HUES48 (cell line): ENCODE measurements around the gene KLHL3.

Experiments used
- H3K27ac ChIP-seq: one replicate; pipeline ENCODE4 v1.7.0; 2013; ENCODE audit warnings: low read depth, low read length, inconsistent platforms
- H3K27me3 ChIP-seq: 2 replicates; pipeline ENCODE4 v1.6.1; 2013; ENCODE audit warnings: mild to moderate bottlenecking, low read length; ENCODE audit not compliant: control insufficient read depth, insufficient read depth
- H3K36me3 ChIP-seq: 2 replicates; pipeline ENCODE4 v1.6.1; 2013; ENCODE audit warnings: low read length; ENCODE audit not compliant: control insufficient read depth, insufficient read depth
- H3K4me1 ChIP-seq: 2 replicates; pipeline ENCODE4 v1.6.1; 2013; ENCODE audit warnings: mild to moderate bottlenecking, low read length; ENCODE audit not compliant: control insufficient read depth, insufficient read depth
- H3K4me3 ChIP-seq: 2 replicates; pipeline ENCODE4 v1.5.1; 2013; ENCODE audit warnings: mild to moderate bottlenecking, low read depth, low read length
- H3K9ac ChIP-seq: 2 replicates; pipeline ENCODE4 v1.6.1; 2013; ENCODE audit warnings: mild to moderate bottlenecking, low read depth, low read length, moderate library complexity
- H3K9me3 ChIP-seq: 2 replicates; pipeline ENCODE4 v1.6.1; 2013; ENCODE audit warnings: low read length; ENCODE audit not compliant: control insufficient read depth, insufficient read depth

Gene KLHL3

GRCh38 chr5:137728048-137728447 is 7.8 kb downstream of the KLHL3 start:
- Histone ChIP-seq H3K27ac (no peak overlapping the region), H3K9ac (no peak overlapping the region), H3K4me1 (no peaks in the 10 kb centered on the region), H3K9me3 (no peaks in the 10 kb centered on the region), H3K36me3 (no peaks in the 10 kb centered on the region), H3K4me3 (no peak overlapping the region), H3K27me3 (no peaks in the 10 kb centered on the region)

- Histone ChIP-seq H3K4me3 (no peak overlapping the region), H3K27me3 (no peaks in the 10 kb centered on the region), H3K4me1 (no peaks in the 10 kb centered on the region), H3K27ac (peak overlapping the region; percentile 10), H3K9me3 (no peaks in the 10 kb centered on the region), H3K9ac (no peak overlapping the region), H3K36me3 (no peaks in the 10 kb centered on the region)
Measured at GRCh38 chr5:137727623-137728022, 8.3 kb downstream of the KLHL3 start.

GRCh38 chr5:137724251-137724650 is 11.6 kb downstream of the KLHL3 start:
- no peaks in the 10 kb centered on the region for H3K9me3 ChIP-seq
- no peaks in the 10 kb centered on the region for H3K4me1 ChIP-seq
- H3K4me3 ChIP-seq = no peak overlapping the region
- H3K27me3 ChIP-seq = no peaks in the 10 kb centered on the region
- no peak overlapping the region for H3K9ac ChIP-seq
- peaks cover 6% of the 10 kb centered on the region; the same call in 1 of the 2 replicates for H3K36me3 ChIP-seq
- H3K27ac ChIP-seq = no peak overlapping the region

GRCh38 chr5:137718611-137719010 is 17.3 kb downstream of the KLHL3 start:
- H3K27me3 ChIP-seq = no peaks in the 10 kb centered on the region
- H3K4me1 ChIP-seq = no peaks in the 10 kb centered on the region
- no peak overlapping the region for H3K4me3 ChIP-seq
- no peak overlapping the region for H3K27ac ChIP-seq
- H3K9ac ChIP-seq = no peak overlapping the region
- no peaks in the 10 kb centered on the region for H3K9me3 ChIP-seq
- H3K36me3 ChIP-seq = peaks cover 6% of the 10 kb centered on the region

- Histone ChIP-seq H3K27me3 (no peaks in the 10 kb centered on the region), H3K27ac (no peak overlapping the region), H3K4me1 (no peaks in the 10 kb centered on the region), H3K9ac (no peak overlapping the region), H3K4me3 (no peak overlapping the region), H3K9me3 (0 out of 2 replicates have a peak, but pooled peaks cover 8% of the 10 kb centered on the region), H3K36me3 (peaks cover 6% of the 10 kb centered on the region)
Measured at GRCh38 chr5:137716337-137716736, 19.6 kb downstream of the KLHL3 start.

GRCh38 chr5:137715456-137715855 is 20.4 kb downstream of the KLHL3 start:
- Histone ChIP-seq H3K36me3 (peaks cover 4% of the 10 kb centered on the region), H3K9me3 (0 out of 2 replicates have a peak, but pooled peaks cover 8% of the 10 kb centered on the region), H3K4me1 (no peaks in the 10 kb centered on the region), H3K4me3 (no peak overlapping the region), H3K27me3 (no peaks in the 10 kb centered on the region), H3K9ac (no peak overlapping the region), H3K27ac (no peak overlapping the region)

- Histone ChIP-seq H3K4me3 (no peak overlapping the region), H3K9me3 (0 out of 2 replicates have a peak, but pooled peaks cover 8% of the 10 kb centered on the region), H3K4me1 (no peaks in the 10 kb centered on the region), H3K9ac (no peak overlapping the region), H3K27ac (no peak overlapping the region), H3K36me3 (no peaks in the 10 kb centered on the region; the same call in 1 of the 2 replicates), H3K27me3 (no peaks in the 10 kb centered on the region)
Measured at GRCh38 chr5:137714946-137715345, 20.9 kb downstream of the KLHL3 start.

GRCh38 chr5:137714494-137714893 is 21.4 kb downstream of the KLHL3 start:
- Histone ChIP-seq H3K9ac (no peak overlapping the region), H3K9me3 (0 out of 2 replicates have a peak, but pooled peaks cover 8% of the 10 kb centered on the region)

GRCh38 chr5:137712139-137712667 is 23.7 kb downstream of the KLHL3 start:
- Histone ChIP-seq H3K27me3 (no peaks in the 10 kb centered on the region), H3K4me1 (no peaks in the 10 kb centered on the region), H3K9ac (no peak overlapping the region), H3K36me3 (peaks cover 9% of the 10 kb centered on the region), H3K4me3 (no peak overlapping the region), H3K9me3 (0 out of 2 replicates have a peak, but pooled peaks cover 8% of the 10 kb centered on the region), H3K27ac (no peak overlapping the region)

More at GRCh38 chr5:137714494-137714893, 21.4 kb downstream of the KLHL3 start:
- Histone ChIP-seq H3K4me1 (no peaks in the 10 kb centered on the region), H3K4me3 (no peak overlapping the region), H3K36me3 (peaks cover 2% of the 10 kb centered on the region), H3K27ac (no peak overlapping the region), H3K27me3 (no peaks in the 10 kb centered on the region)

- H3K36me3 ChIP-seq = peaks cover 9% of the 10 kb centered on the region
- H3K4me3 ChIP-seq = no peak overlapping the region
- no peak overlapping the region for H3K9ac ChIP-seq
- no peak overlapping the region for H3K27ac ChIP-seq
- H3K9me3 ChIP-seq = 0 out of 2 replicates have a peak, but pooled peaks cover 8% of the 10 kb centered on the region
- no peaks in the 10 kb centered on the region for H3K27me3 ChIP-seq
- no peaks in the 10 kb centered on the region for H3K4me1 ChIP-seq
Measured at GRCh38 chr5:137710086-137710485, 25.8 kb downstream of the KLHL3 start.

GRCh38 chr5:137708796-137709559 is 26.9 kb downstream of the KLHL3 start:
- Histone ChIP-seq H3K27ac (no peak overlapping the region), H3K36me3 (peaks cover 9% of the 10 kb centered on the region), H3K4me1 (no peaks in the 10 kb centered on the region), H3K9me3 (0 out of 2 replicates have a peak, but pooled peaks cover 8% of the 10 kb centered on the region), H3K4me3 (no peak overlapping the region), H3K9ac (no peak overlapping the region), H3K27me3 (no peaks in the 10 kb centered on the region)
